Raji (cell line): Measurements from ENCODE around the gene SPACDR.
A peak's percentile ranks its signal among the peaks of the same experiment; 100 is the strongest.

ENCODE experiments used
- POLR2A ChIP-seq: IDR thresholded peaks from 2 replicates; pipeline ENCODE4 v1.6.1; 2011; ENCODE audit warnings: low read depth, low read length, control low read depth; ENCODE audit not compliant: insufficient read depth

The SPACDR gene

DNA sequence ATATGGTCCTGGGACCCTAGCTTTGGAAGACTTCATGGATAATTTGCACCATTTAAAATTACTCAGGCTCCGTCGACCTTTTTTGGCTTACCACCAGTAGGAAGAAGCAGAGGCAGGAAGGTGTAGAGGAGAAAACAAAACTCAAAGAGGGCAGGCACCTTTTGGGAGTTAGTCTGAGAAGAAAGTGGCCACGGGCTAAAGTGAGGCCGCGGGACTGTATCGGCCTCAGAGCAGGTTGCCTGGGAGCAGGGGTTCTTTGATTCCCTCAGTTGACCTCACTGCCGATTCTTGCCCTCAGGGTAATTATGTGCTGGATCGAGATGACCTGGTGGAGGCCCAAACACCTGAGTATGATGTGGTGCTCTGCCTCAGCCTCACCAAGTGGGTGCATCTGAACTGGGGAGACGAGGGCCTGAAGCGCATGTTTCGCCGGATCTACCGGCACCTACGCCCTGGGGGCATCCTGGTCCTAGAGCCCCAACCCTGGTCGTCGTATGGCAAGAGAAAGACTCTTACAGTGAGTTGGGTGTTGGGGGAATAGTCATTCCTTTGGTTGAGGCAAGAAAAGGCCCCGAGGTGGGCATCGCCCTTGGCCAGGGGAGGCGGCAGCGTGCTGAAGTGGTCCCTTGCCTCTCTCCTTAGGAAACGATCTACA is 31.3 kb downstream of the SPACDR start:
- TF ChIP-seq POLR2A, result no peak

DNA sequence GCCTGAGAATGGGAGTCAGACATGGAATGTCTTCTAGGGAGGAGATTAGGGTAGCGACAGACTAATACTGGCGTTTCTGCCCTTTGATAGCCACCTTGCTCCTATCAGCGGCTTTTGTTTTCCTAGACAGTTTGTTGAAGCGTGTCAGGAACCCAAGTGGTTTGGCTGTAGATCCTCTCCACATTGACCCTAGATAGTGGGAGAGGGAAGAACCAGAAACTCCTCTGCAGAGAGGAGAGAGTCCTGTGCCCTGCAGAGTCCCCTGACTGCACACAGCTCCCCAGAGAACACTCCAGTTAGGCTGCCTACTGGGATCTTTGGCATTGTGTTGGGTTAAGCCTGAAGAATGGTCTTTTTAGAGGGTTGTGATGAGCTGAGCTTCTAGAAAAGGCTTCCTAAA is 32.0 kb downstream of the SPACDR start:
- TF ChIP-seq POLR2A, result no peak

DNA sequence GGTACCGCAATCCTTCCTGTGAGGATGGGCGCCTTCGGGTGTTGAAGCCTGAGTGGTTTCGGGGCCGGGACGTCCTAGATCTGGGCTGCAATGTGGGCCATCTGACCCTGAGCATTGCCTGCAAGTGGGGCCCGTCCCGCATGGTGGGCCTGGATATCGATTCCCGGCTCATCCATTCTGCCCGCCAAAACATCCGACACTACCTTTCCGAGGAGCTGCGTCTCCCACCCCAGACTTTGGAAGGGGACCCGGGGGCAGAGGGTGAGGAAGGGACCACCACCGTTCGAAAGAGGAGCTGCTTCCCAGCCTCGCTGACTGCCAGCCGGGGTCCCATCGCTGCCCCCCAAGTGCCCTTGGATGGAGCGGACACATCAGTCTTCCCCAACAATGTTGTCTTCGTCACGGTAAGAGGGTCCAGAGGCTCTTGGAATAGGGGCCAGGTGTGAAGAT is 32.7 kb downstream of the SPACDR start:
- no peak for TF ChIP-seq POLR2A

DNA sequence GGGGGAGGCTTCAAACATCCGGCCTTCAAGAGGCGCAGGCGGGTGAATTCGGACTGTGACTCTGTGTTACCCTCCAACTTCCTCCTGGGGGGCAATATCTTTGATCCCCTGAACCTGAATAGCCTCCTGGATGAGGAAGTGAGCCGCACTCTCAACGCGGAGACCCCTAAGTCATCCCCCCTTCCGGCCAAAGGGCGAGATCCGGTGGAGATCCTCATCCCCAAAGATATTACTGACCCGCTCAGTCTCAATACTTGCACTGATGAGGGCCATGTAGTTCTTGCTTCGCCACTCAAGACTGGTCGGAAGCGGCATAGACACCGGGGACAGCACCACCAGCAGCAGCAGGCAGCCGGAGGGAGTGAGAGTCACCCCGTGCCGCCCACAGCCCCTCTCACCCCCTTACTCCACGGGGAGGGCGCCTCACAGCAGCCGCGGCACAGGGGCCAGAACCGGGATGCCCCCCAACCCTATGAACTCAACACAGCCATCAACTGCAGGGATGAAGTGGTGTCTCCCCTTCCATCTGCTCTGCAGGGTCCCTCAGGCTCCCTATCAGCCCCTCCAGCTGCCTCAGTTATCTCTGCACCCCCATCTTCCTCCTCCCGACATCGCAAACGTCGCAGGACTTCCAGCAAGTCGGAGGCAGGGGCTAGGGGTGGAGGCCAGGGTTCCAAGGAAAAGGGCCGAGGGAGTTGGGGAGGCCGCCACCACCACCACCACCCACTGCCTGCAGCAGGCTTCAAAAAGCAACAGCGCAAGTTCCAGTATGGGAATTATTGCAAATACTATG is 33.4 kb downstream of the SPACDR start:
- no peak for TF ChIP-seq POLR2A

DNA sequence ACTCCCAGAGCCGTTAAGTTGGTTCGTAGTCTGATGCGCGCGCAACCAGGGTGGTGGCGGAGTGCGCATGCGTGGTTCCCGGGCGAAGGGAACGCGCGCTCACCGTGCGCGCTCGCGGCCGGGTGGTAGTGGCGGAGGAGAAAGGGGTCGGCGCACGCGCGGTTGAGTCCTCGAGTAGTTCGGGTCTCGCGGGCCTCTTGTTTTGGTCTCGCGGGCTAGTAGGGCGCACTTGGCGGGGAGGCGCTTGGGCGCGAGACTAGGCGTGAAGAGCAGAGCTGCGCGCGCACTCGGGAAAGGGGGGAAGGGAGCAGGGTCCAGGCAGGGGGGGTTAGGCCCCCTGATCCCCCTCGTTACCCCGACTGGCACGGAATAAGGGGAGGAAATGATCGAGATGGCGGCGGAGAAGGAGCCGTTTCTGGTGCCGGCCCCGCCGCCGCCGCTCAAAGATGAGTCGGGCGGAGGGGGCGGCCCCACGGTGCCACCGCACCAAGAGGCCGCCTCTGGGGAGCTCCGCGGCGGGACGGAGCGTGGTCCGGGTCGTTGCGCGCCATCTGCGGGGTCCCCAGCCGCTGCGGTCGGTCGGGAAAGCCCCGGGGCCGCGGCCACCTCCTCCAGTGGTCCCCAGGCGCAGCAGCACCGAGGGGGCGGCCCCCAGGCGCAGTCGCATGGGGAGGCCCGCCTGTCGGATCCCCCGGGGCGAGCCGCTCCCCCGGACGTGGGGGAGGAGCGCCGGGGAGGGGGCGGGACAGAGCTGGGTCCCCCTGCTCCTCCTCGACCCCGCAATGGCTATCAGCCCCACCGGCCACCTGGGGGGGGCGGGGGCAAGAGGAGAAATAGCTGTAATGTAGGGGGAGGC is 34.2 kb downstream of the SPACDR start, which contains the start of gene MEPCE:
MEPCE (plus strand) TSS at position 195 of the 856 bp plus-strand sequence; CDS start at position 383, 188 bp downstream.
- peak; percentile 67 for TF ChIP-seq POLR2A

DNA sequence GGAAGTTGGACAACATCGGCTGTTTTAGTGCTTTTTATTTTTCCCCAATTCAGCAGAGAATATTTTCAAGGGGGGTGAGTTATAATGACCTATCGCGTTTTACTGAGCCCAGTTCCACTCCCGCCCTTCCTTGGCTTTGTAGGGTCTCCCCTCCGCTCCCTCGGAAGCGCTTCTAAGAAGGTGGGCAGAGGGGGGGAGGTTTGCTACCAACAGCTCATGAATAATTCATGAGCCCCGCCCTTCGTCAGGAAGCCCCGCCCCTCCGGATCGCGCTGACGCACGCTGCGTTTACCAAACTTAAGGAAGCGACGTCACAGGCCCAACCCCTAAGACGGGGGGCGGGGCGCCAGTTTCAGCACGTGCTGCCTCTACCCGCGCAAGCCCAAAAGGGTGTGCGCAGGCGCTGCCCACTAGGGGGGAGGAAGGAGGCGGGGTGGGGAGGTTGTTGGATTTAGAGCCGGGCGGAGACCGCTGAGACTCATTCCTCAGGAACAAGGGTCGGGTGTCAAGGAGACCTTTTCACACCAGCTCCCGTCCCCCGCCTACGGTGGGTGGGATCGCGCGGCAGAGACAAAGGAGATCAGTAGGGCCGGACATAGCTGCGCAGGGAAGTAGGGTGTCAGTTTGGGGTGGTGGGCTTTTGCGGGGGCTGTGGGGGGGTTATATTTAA is 35.0 kb downstream of the SPACDR start:
- peak; percentile 72 for TF ChIP-seq POLR2A

DNA sequence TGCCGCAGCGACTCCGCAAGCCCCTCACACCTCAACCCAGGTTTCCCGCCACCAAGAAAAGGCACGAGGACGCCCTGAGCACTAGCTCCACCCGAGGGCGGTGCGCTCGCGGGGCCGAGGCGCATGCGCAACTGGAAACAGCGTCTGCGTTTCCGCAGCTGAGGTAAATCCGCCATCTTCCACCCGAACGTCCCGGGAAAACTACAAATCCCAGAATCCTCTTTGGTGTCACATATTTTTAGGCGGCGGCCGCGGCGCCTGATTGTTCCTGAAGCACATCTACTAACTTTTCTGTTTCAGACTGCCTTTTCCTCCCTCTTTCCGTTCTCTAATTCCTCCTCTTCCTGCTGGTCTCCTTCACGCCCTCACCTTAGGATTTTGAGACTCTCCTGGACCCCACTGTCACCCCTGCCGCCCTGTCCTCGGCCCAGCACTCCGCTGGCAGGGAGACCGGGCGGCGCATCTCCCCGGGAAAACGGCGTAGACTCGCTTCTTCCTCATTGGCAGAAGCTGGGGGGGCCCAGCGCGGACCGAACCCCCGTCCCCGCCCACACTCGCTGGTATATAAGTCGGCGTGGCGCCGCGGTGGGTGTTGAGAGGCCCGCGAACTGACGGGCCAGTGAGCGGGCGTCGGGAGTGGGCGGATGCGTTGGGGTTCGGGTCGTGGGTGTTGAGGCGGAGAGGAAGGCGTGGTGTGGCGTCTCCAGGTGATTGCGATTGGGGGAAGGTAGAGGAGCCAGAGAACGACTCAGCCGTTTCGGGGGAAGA is 35.7 kb downstream of the SPACDR start, which contains the start of gene ZCWPW1:
ZCWPW1 (minus strand) TSS at position 505 of the 768 bp plus-strand sequence. CDS start 8,054 bp downstream, outside the sequence.
- peak; percentile 96 for TF ChIP-seq POLR2A

DNA sequence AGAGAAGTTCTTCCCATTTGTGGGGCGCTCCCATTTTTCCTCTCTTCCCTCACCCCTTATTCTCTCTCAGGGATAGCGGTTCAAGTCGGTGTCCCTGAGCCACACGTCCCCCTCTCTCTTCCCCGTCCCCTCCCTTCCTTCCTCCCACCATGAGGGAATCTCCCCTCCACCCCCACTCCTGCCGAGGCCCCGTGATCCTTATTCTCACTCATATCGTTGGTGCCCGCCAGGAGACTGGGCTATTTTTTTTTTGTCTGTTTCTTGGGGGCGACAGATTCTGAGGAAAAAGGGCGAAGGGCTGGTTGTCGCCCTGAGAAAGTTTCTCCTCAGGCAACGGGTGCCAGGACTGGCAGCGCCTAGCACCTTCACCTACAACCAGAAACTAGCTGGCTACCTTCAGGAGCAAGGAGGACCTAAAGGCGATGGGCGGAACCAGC is 36.3 kb downstream of the SPACDR start:
- no peak for TF ChIP-seq POLR2A

DNA sequence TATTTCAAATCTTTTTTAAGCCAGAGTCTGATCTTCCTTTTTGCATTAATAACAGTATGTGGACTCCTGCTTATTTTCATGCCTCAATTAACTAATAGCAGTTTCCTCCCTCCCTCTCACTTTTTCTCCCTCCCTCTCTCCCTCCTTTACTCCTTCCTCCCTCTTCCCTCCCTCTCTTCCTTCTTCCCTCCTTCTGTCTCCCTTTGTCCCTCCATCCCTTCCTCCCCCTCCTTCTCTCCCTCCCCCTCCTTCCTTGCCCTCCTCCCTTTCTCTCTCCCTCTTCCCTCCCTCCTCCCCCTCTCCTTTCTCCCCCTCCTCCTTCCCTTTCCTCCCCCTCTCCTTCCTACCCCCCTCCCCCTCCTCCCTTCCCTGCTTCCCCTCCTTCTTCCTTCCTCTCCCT is 37.5 kb downstream of the SPACDR start:
- no peak for TF ChIP-seq POLR2A

DNA sequence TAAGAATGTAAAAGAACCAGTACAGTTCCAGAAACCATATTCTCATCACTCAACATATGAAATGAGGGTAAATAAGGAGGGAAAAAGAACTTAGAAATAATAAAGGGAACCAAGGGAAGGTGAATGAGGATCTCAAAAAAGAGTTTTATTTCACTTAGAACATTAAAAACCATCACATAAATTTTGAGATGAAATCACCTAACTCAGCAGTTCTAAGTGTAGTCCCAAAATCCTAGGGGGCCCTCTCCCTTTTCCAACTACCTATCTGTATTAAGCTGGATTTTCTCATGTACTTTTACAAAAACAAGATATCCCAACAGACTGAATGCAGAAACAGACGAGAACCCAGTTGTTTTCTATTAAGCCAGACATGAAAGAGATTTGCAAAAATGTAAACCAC is 38.7 kb downstream of the SPACDR start:
- no peak for TF ChIP-seq POLR2A

DNA sequence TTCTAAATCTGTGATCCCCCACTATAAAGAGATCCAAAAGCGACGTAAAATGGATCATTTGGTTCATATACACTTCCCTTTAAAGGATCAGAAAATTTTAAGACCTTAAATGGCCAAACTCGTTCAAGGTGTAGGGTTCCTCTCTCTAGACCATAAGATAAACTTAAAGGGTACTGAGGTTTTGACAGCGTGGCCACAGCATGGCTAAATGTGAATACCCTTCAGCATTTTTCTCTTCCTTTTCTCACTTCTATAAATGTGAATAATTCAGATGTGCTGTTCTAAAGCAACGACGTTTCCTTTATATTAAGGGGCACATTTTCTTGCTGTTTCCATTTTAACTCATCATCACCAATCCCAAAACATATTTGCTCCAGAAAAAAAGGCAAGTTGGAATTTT is 40.7 kb downstream of the SPACDR start:
- TF ChIP-seq POLR2A, result no peak

DNA sequence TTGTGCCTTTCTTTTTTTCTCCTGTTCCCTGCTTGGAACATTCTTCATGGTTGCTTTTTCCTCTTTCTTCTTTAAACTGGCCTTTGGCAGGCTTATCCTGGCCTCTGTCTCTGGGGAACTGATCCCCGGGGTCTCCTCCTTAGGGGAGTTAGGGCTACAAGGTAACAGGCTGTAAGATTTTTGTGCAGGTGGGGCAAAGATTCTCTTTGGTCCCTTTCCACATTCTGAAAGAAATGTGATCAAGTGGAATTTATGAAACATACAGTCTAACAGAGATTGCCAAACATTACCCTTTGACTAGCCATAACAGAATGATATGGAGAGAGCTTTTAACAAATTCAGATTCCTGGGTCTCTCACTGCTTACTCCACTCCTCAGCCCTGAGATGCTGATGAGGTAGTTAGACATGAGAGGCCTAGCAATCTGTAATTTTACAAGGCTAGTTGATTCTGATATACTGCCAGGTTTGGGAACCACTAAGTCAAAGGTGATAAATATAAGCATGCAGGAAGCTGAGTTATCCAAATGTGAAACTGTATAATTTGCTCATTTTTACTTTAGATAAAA is 44.3 kb downstream of the SPACDR start:
- TF ChIP-seq POLR2A, result no peak

DNA sequence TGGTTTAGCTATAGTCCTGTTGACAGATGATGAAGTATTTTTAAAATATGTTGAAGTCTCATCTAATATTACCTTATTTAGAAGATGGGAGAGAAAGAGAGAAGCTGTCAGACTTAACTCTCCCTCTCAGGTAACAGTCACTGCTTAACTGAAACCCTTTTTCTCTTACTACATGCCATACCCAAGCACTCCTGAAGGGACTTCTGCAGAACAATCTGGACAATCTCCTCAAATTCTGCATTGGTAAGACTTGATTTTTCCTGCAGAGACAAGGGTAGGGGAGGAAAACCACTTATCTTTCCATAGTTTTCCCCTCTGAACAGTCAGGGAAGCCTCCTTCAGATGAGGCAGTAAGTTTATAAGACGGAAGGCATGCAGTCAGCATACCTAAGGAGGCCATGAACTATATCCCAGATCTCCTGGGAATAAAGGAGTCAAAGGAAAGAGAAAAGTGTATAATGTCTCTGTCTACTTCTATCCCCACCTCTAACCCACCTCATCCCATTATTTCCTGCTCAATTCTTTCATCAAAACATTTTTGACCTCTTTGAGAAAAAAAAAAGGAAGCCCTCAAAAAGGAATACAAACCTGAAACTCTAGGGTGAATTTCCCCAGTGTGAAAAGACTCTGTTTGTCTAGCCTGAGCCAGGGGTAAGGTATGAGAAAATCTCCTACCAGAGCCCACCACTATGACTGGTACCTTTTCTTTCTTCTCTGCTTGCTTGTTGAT is 45.0 kb downstream of the SPACDR start:
- no peak for TF ChIP-seq POLR2A

DNA sequence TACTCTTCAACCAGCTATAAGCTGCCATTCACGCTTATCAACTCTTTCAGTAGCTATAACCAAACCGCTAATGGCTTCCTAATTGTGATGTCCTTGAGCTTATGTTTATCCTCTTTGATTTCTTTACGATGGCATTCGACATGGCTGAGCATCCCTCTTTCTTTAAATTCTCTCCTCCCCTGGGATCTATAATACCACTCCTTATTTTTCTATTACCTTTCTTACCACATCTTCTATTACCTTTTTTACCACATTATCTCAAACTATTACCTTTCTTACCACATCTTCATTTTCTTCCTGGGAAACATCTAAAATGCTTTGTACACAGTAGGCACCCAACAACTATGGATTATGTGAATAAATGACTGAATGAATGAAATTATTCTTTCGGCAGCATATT is 48.6 kb downstream of the SPACDR start:
- TF ChIP-seq POLR2A, result no peak

DNA sequence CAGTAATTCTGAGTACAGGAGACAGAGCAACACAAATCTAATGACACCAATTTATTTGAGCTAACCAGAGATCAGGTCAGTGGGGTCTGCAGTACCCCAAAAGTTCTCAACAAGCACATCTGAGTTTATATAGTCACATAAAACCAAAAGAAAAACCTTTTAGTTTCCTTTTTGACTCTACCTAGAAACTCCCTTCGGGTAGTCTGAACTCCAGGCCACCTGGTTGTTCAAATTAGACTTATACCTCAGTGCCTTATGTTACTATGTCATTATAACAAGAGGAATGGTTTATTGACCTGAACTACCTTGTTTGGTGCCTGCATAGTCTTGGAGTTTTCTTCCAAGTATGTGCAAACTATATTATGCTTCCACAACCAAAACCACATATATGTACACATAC is 50.2 kb downstream of the SPACDR start:
- no peak for TF ChIP-seq POLR2A
